ENCODE results near the gene LMAN1.

GRCh38 chr18:59340312-59340711 lies 18.8 kb downstream of the LMAN1 start:
- TF ChIP-seq, protein P1, sequence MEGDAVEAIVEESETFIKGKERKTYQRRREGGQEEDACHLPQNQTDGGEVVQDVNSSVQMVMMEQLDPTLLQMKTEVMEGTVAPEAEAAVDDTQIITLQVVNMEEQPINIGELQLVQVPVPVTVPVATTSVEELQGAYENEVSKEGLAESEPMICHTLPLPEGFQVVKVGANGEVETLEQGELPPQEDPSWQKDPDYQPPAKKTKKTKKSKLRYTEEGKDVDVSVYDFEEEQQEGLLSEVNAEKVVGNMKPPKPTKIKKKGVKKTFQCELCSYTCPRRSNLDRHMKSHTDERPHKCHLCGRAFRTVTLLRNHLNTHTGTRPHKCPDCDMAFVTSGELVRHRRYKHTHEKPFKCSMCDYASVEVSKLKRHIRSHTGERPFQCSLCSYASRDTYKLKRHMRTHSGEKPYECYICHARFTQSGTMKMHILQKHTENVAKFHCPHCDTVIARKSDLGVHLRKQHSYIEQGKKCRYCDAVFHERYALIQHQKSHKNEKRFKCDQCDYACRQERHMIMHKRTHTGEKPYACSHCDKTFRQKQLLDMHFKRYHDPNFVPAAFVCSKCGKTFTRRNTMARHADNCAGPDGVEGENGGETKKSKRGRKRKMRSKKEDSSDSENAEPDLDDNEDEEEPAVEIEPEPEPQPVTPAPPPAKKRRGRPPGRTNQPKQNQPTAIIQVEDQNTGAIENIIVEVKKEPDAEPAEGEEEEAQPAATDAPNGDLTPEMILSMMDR (IDR thresholded peaks at IDR 0.05) = no peak
- TF ChIP-seq GTF2I (CRISPR knock-in tag; conservative IDR thresholded peaks at IDR 0.05) (no peak), JUN (CRISPR knock-in tag; IDR thresholded peaks at IDR 0.05) (no peak), ETV6 (CRISPR knock-in tag; IDR thresholded peaks at IDR 0.05) (no peak), CREM (CRISPR knock-in tag; IDR thresholded peaks at IDR 0.05) (no peak)

All from WTC11 (cell line).